ENCODE measurements around the gene ENAH.

The ENAH gene

DNA sequence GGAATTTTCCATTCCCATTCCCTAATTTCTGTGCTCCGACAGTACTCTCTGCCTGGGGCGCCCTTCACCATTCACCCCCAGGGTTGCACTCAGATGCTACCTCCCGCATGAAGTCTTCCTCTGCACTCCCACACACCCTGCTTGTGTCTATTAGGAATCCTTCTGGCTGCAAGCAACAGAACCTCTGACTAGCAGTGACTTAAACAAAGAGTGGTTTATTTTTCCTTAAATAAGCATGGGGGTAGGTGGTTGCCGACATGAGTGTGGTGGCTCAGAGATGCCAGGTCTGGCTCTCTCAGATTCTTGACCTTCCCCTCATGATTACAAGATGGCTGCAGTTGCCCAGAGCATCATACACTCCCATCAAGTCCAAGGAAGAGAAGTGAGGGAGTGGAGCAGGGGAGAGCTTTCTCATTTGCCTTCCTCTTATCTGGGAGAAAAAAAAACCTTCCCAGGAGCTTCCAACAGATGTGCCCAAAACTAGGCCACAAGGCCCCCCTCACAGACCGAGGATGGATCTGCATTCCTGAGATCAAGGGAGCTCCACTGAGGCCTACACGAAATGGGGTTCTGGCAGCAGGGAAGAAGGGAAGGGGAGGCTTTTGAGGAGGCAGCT lies 175.5 kb downstream of the ENAH start:
- H3K4me1 ChIP-seq (ENCODE audit: insufficient read depth, low read length, severe bottlenecking): peaks cover 21% of the 10 kb centered on the region
- no peaks in the 10 kb centered on the region for H4K20me1 ChIP-seq (ENCODE audit: insufficient read depth, low read length)
- H3K36me3 ChIP-seq (ENCODE audit: insufficient read depth, low read length): no peaks in the 10 kb centered on the region
- no peak overlapping the region for H3K4me2 ChIP-seq (ENCODE audit: low read length)
- no peak overlapping the region for H3K9ac ChIP-seq (ENCODE audit: low read length)
- H3K27me3 ChIP-seq (ENCODE audit: insufficient read depth, low read length): 0 out of 2 replicates have a peak, but pooled peaks cover 3% of the 10 kb centered on the region
- no peak overlapping the region for H2AFZ ChIP-seq (ENCODE audit: low read length)
- no peak overlapping the region for H3K27ac ChIP-seq (ENCODE audit: low read depth, low read length, poor library complexity, severe bottlenecking)
- H3K9me2 ChIP-seq (ENCODE audit: low read depth, low read length): no peaks in the 10 kb centered on the region
- no peak overlapping the region for H3K4me3 ChIP-seq (ENCODE audit: low read depth, low read length, poor library complexity, severe bottlenecking)
- TF ChIP-seq EZH2 (IDR thresholded peaks at IDR 0.05; ENCODE audit: borderline replicate concordance, low read length): no peak
- TF ChIP-seq, protein P1, sequence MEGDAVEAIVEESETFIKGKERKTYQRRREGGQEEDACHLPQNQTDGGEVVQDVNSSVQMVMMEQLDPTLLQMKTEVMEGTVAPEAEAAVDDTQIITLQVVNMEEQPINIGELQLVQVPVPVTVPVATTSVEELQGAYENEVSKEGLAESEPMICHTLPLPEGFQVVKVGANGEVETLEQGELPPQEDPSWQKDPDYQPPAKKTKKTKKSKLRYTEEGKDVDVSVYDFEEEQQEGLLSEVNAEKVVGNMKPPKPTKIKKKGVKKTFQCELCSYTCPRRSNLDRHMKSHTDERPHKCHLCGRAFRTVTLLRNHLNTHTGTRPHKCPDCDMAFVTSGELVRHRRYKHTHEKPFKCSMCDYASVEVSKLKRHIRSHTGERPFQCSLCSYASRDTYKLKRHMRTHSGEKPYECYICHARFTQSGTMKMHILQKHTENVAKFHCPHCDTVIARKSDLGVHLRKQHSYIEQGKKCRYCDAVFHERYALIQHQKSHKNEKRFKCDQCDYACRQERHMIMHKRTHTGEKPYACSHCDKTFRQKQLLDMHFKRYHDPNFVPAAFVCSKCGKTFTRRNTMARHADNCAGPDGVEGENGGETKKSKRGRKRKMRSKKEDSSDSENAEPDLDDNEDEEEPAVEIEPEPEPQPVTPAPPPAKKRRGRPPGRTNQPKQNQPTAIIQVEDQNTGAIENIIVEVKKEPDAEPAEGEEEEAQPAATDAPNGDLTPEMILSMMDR (IDR thresholded peaks at IDR 0.05; ENCODE audit: low read length): no peak
- H3K9me3 ChIP-seq (ENCODE audit: low read length): no peaks in the 10 kb centered on the region
- H3F3A ChIP-seq (ENCODE audit: insufficient read depth, low read length): no peaks in the 10 kb centered on the region
- H3K79me2 ChIP-seq (ENCODE audit: insufficient read depth, low read length): no peaks in the 10 kb centered on the region

DNA sequence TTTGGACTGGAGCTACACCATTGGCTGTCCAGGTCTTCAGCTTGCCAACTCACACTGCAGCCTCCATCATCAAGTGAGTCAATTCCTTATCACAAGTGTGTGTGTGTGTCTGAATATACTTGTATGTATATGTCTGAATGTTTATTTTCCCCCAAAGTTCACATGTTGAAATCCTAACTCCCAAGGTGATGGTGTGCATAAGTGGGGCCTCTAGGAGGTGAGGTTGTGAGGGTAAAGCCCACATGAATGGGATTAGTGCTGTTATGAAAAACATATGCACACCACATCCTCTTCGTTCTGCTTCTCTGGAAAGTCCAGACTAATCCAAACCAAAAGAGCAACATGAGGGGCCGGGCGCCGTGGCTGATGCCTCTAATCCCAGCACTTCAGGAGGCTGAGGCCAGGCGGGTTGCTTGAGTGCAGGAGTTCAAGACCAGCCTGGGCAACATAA lies 176.4 kb downstream of the ENAH start:
- no peaks in the 10 kb centered on the region for H3K9me3 ChIP-seq (ENCODE audit: low read length)
- no peak for TF ChIP-seq EZH2 (IDR thresholded peaks at IDR 0.05; ENCODE audit: borderline replicate concordance, low read length)
- TF ChIP-seq, protein P1 (IDR thresholded peaks at IDR 0.05; ENCODE audit: low read length): no peak
- no peaks in the 10 kb centered on the region for H4K20me1 ChIP-seq (ENCODE audit: insufficient read depth, low read length)
- H3K9me2 ChIP-seq (ENCODE audit: low read depth, low read length): no peaks in the 10 kb centered on the region
- no peaks in the 10 kb centered on the region for H3K36me3 ChIP-seq (ENCODE audit: insufficient read depth, low read length)
- H2AFZ ChIP-seq (ENCODE audit: low read length): no peak overlapping the region
- no peaks in the 10 kb centered on the region for H3K79me2 ChIP-seq (ENCODE audit: insufficient read depth, low read length)
- no peak overlapping the region for H3K4me3 ChIP-seq (ENCODE audit: low read depth, low read length, poor library complexity, severe bottlenecking)
- no peak overlapping the region for H3K9ac ChIP-seq (ENCODE audit: low read length)
- no peaks in the 10 kb centered on the region for H3F3A ChIP-seq (ENCODE audit: insufficient read depth, low read length)
- H3K27ac ChIP-seq (ENCODE audit: low read depth, low read length, poor library complexity, severe bottlenecking): no peak overlapping the region
- peaks cover 21% of the 10 kb centered on the region for H3K4me1 ChIP-seq (ENCODE audit: insufficient read depth, low read length, severe bottlenecking)
- H3K27me3 ChIP-seq (ENCODE audit: insufficient read depth, low read length): 0 out of 2 replicates have a peak, but pooled peaks cover under 1% of the 10 kb centered on the region
- H3K4me2 ChIP-seq (ENCODE audit: low read length): no peak overlapping the region

- no peaks in the 10 kb centered on the region for H3K27me3 ChIP-seq (ENCODE audit: insufficient read depth, low read length)
- no peak overlapping the region for H3K4me3 ChIP-seq (ENCODE audit: low read depth, low read length, poor library complexity, severe bottlenecking)
- no peak overlapping the region for H3K4me2 ChIP-seq (ENCODE audit: low read length)
- TF ChIP-seq EZH2 (IDR thresholded peaks at IDR 0.05; ENCODE audit: borderline replicate concordance, low read length): no peak
- TF ChIP-seq, protein P1 (IDR thresholded peaks at IDR 0.05; ENCODE audit: low read length): no peak
- H3K9me3 ChIP-seq (ENCODE audit: low read length): no peaks in the 10 kb centered on the region
- no peaks in the 10 kb centered on the region for H3K36me3 ChIP-seq (ENCODE audit: insufficient read depth, low read length)
- no peak overlapping the region for H3K9ac ChIP-seq (ENCODE audit: low read length)
- no peaks in the 10 kb centered on the region for H3K79me2 ChIP-seq (ENCODE audit: insufficient read depth, low read length)
- H3K9me2 ChIP-seq (ENCODE audit: low read depth, low read length): no peaks in the 10 kb centered on the region
- no peaks in the 10 kb centered on the region for H4K20me1 ChIP-seq (ENCODE audit: insufficient read depth, low read length)
- H3F3A ChIP-seq (ENCODE audit: insufficient read depth, low read length): no peaks in the 10 kb centered on the region
- peaks cover 18% of the 10 kb centered on the region for H3K4me1 ChIP-seq (ENCODE audit: insufficient read depth, low read length, severe bottlenecking)
- H2AFZ ChIP-seq (ENCODE audit: low read length): no peak overlapping the region
- no peak overlapping the region for H3K27ac ChIP-seq (ENCODE audit: low read depth, low read length, poor library complexity, severe bottlenecking)
Measured at GRCh38 chr1:225476100-225476511, 176.8 kb downstream of the ENAH start.
